HG03196 (cell line): Measurements from ENCODE around the gene CUX1.
"Not testable (repeated sequence)": the region's sequence is repeated elsewhere in the genome, so short reads cannot be mapped to it uniquely, and the experiment has no call there.

Experiments used
- ATAC-seq: cut with Tn5 transposase; IDR thresholded peaks from one replicate; pipeline ENCODE4 v1.9.1; 2021; ENCODE audit not compliant: unreplicated experiment

Gene CUX1

GRCh38 chr7:102120666-102121195, 303.3 kb downstream of the CUX1 start:
- no peak for ATAC-seq

GRCh38 chr7:102122026-102122425, 304.6 kb downstream of the CUX1 start:
- ATAC-seq, result no peak

GRCh38 chr7:102125127-102125596, 307.7 kb downstream of the CUX1 start:
- ATAC-seq, result no peak

- ATAC-seq, result no peak
These were observed 310.9 kb downstream of the CUX1 start for GRCh38 chr7:102128303-102128702.

- no peak for ATAC-seq
These were observed 312.4 kb downstream of the CUX1 start for GRCh38 chr7:102129636-102130370.

- ATAC-seq, result no peak
These were observed 314.9 kb downstream of the CUX1 start for GRCh38 chr7:102132209-102132752.

GRCh38 chr7:102138676-102139075, 321.2 kb downstream of the CUX1 start:
- no peak for ATAC-seq

GRCh38 chr7:102140952-102141370, 323.5 kb downstream of the CUX1 start:
- no peak for ATAC-seq

GRCh38 chr7:102142433-102142832, 325.0 kb downstream of the CUX1 start:
- ATAC-seq, result not testable (repeated sequence)

GRCh38 chr7:102146122-102146521, 328.7 kb downstream of the CUX1 start:
- ATAC-seq, result no peak

- no peak for ATAC-seq
These were observed 329.6 kb downstream of the CUX1 start for GRCh38 chr7:102147008-102147407.

- ATAC-seq, result no peak
These were observed 331.4 kb downstream of the CUX1 start for GRCh38 chr7:102148799-102149198.

GRCh38 chr7:102149416-102149815, 332.0 kb downstream of the CUX1 start:
- no peak for ATAC-seq

GRCh38 chr7:102150266-102150665, 332.8 kb downstream of the CUX1 start:
- no peak for ATAC-seq

- ATAC-seq, result no peak
These were observed 335.5 kb downstream of the CUX1 start for GRCh38 chr7:102152672-102153598.

GRCh38 chr7:102153599-102153946, 336.1 kb downstream of the CUX1 start:
- ATAC-seq, result no peak

- no peak for ATAC-seq
These were observed 337.0 kb downstream of the CUX1 start for GRCh38 chr7:102154425-102154824.

GRCh38 chr7:102155821-102156441, 338.5 kb downstream of the CUX1 start:
- ATAC-seq, result no peak

GRCh38 chr7:102156867-102157266, 339.4 kb downstream of the CUX1 start:
- ATAC-seq, result no peak

- no peak for ATAC-seq
These were observed 347.7 kb downstream of the CUX1 start for GRCh38 chr7:102165136-102165535.

- ATAC-seq, result no peak
These were observed 349.8 kb downstream of the CUX1 start for GRCh38 chr7:102167254-102167653.
